Upper lobe of left lung (tissue), 4 donors: ENCODE measurements around the gene APOBEC3F.

ENCODE experiments used
- EP300 ChIP-seq, 4 donors: sonication (generic); formaldehyde crosslinking; IDR thresholded peaks; one replicate each; pipeline ENCODE4 v1.5.1; 2017; ENCODE audit warnings: antibody characterized with exemption in 4 of 4, control low read depth in 2 of 4
- POLR2A ChIP-seq, 4 donors: fragments of 450-650 bp; IDR thresholded peaks; one replicate each; pipeline ENCODE4 v1.5.1; 2016 to 2017; ENCODE audit warnings: antibody characterized with exemption in 4 of 4, mild to moderate bottlenecking in 2 of 4
- POLR2AphosphoS5 ChIP-seq, 2 donors: sonication (generic); formaldehyde crosslinking; IDR thresholded peaks; one replicate each; pipeline ENCODE4 v1.5.1; 2017; ENCODE audit warnings: antibody characterized with exemption in 2 of 2
- TF ChIP-seq, protein P1 (sequence below), 6 experiments: fragments of 450-650 bp in 4 of 6; fragments of 200-600 bp in 2 of 6; sonication (generic) in 2 of 6; IDR thresholded peaks; one replicate each; pipeline ENCODE4 v1.5.1; 2016 to 2019; ENCODE audit warnings: antibody characterized with exemption in 6 of 6

DNA sequence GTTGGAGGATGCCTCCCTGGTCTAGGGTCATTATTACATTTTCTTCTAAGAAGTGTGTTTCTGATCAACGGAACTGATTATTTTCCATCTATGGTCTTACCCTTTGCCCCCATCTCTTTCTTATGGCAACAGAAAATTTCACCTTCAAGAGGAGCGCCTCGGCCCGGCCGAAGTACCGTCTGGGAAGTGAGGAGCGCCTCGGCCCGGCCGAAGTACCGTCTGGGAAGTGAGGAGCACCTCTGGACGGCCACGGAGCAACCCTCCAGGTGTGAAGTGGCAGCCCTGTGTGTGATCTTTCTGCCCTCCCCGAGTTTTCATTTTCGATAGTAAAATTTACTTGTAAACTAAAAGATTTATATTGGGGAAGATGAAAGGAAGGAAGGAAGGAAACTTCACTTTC is 29.7 kb upstream of the APOBEC3F start:
- no peak for TF ChIP-seq POLR2A (IDR thresholded peaks at IDR 0.05)
- no peak for TF ChIP-seq POLR2AphosphoS5 (IDR thresholded peaks at IDR 0.05)
- TF ChIP-seq, protein P1, sequence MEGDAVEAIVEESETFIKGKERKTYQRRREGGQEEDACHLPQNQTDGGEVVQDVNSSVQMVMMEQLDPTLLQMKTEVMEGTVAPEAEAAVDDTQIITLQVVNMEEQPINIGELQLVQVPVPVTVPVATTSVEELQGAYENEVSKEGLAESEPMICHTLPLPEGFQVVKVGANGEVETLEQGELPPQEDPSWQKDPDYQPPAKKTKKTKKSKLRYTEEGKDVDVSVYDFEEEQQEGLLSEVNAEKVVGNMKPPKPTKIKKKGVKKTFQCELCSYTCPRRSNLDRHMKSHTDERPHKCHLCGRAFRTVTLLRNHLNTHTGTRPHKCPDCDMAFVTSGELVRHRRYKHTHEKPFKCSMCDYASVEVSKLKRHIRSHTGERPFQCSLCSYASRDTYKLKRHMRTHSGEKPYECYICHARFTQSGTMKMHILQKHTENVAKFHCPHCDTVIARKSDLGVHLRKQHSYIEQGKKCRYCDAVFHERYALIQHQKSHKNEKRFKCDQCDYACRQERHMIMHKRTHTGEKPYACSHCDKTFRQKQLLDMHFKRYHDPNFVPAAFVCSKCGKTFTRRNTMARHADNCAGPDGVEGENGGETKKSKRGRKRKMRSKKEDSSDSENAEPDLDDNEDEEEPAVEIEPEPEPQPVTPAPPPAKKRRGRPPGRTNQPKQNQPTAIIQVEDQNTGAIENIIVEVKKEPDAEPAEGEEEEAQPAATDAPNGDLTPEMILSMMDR (IDR thresholded peaks at IDR 0.05): no peak
- TF ChIP-seq EP300 (IDR thresholded peaks at IDR 0.05): no peak
